ENCODE data around the gene GNG12. TPM values are rescaled to one million over a fixed set of nuclear protein-coding genes. Genes with fewer than 3 reads are reported as not detected.
A peak's percentile ranks its signal among the peaks of the same experiment; 100 is the strongest.

Gene GNG12
- total RNA-seq, 1 experiment from 2014 or later: 12.5 TPM

GRCh38 chr1:67749844-67750690 lies 83.2 kb downstream of the GNG12 start:
- Mint-ChIP-seq H3K36me3 (ENCODE audit: insufficient read depth, unreplicated experiment) (peaks cover 23% of the 10 kb centered on the region), H3K27ac (ENCODE audit: unreplicated experiment) (peak overlapping the region; percentile 69), H3K9me3 (ENCODE audit: unreplicated experiment) (no peaks in the 10 kb centered on the region), H3K4me3 (ENCODE audit: unreplicated experiment) (peak overlapping the region; percentile 69), H3K4me1 (ENCODE audit: low read depth, unreplicated experiment) (peaks cover 38% of the 10 kb centered on the region), H3K27me3 (ENCODE audit: insufficient read depth, unreplicated experiment) (no peaks in the 10 kb centered on the region)
- H3K4me1 ChIP-seq: peaks cover 67% of the 10 kb centered on the region
- H3K36me3 ChIP-seq (ENCODE audit: control insufficient read depth, insufficient read depth, low read length): no peaks in the 10 kb centered on the region; the same call in 1 of the 2 replicates
- DNase-seq: peak in 1 of 2 experiments; percentile 15
- no peaks in the 10 kb centered on the region for H3K9me3 ChIP-seq
- ChIA-PET CTCF (interaction anchor here (1.6 kb wide), 1 partner anchor 10 kb away, joined by 6 read pairs; no protein-coding TSS in a partner anchor), POLR2A (no interaction called here)
- TF ChIP-seq CTCF (IDR thresholded peaks at IDR 0.05; ENCODE audit: insufficient read depth in 1 of 2, low read depth in 1 of 2, low read length in 1 of 2, severe bottlenecking in 1 of 2, unreplicated experiment in 1 of 2): no peak
- intact Hi-C loops (cut with micrococcal nuclease; ENCODE audit: unreplicated experiment): loop anchor here (1.0 to 5.0 kb wide), 5 partner anchors 10 to 218 kb away; partner anchors contain the start of gene GADD45A
- H3K27me3 ChIP-seq (replicated peaks; ENCODE audit: control insufficient read depth, insufficient read depth, low read length): no peaks in the 10 kb centered on the region
- H3K4me3 ChIP-seq (ENCODE audit: low read depth, low read length): no peak overlapping the region
- BruUV-seq (replicated peaks): TSS peak; percentile 76

GRCh38 chr1:67749263-67749843 lies 83.9 kb downstream of the GNG12 start:
- Histone ChIP-seq H3K4me1 (peaks cover 72% of the 10 kb centered on the region), H3K9me3 (no peaks in the 10 kb centered on the region), H3K27me3 (replicated peaks; ENCODE audit: control insufficient read depth, insufficient read depth, low read length) (no peaks in the 10 kb centered on the region), H3K36me3 (ENCODE audit: control insufficient read depth, insufficient read depth, low read length) (no peaks in the 10 kb centered on the region), H3K4me3 (ENCODE audit: low read depth, low read length) (no peak overlapping the region)
- intact Hi-C loops (cut with micrococcal nuclease; ENCODE audit: unreplicated experiment): loop anchor here (1.0 to 5.0 kb wide), 5 partner anchors 11 to 217 kb away; partner anchors contain the start of gene GADD45A
- TF ChIP-seq CTCF (IDR thresholded peaks at IDR 0.05; ENCODE audit: insufficient read depth in 1 of 2, low read depth in 1 of 2, low read length in 1 of 2, severe bottlenecking in 1 of 2, unreplicated experiment in 1 of 2): no peak
- Mint-ChIP-seq H3K36me3 (ENCODE audit: insufficient read depth, unreplicated experiment) (peaks cover 18% of the 10 kb centered on the region), H3K4me3 (ENCODE audit: unreplicated experiment) (peak overlapping the region; percentile 69), H3K4me1 (ENCODE audit: low read depth, unreplicated experiment) (peaks cover 32% of the 10 kb centered on the region), H3K27ac (ENCODE audit: unreplicated experiment) (peak overlapping the region; percentile 69), H3K27me3 (ENCODE audit: insufficient read depth, unreplicated experiment) (no peaks in the 10 kb centered on the region), H3K9me3 (ENCODE audit: unreplicated experiment) (no peaks in the 10 kb centered on the region)
- POLR2A ChIA-PET: no interaction called here
- DNase-seq: peak; percentile 68 to 78
- BruUV-seq (replicated peaks): no TSS peak
- CTCF ChIA-PET: interaction anchor here (1.6 kb wide), 1 partner anchor 10 kb away, joined by 6 read pairs; no protein-coding TSS in a partner anchor

DNA sequence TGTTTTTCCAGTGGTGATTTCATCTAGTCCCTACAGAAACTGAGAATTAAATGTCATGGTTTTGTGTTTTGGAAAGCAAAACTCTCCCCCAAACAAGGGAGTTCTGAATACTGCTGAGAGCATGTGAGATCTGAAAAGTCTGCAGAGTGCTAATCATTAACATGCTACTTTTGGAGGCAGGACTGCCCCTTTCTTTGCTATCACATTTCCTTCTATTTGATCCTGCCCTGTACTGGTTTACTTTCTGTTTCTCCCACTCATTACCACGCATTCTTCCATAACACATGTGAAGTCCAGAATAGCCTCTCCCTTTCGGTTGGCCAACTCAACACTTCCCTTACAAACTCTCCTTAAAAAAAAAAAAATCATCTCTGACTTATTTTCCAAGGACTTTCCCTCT lies 84.6 kb downstream of the GNG12 start:
- H3K4me3 Mint-ChIP-seq (ENCODE audit: unreplicated experiment): peak overlapping the region; percentile 69
- peaks cover 14% of the 10 kb centered on the region for H3K36me3 Mint-ChIP-seq (ENCODE audit: insufficient read depth, unreplicated experiment)
- Histone ChIP-seq H3K4me3 (ENCODE audit: low read depth, low read length) (peak overlapping the region; percentile 9), H3K36me3 (ENCODE audit: control insufficient read depth, insufficient read depth, low read length) (no peaks in the 10 kb centered on the region), H3K9me3 (no peaks in the 10 kb centered on the region), H3K4me1 (peaks cover 80% of the 10 kb centered on the region), H3K27me3 (replicated peaks; ENCODE audit: control insufficient read depth, insufficient read depth, low read length) (no peaks in the 10 kb centered on the region)
- POLR2A ChIA-PET: no interaction called here
- intact Hi-C loops (cut with micrococcal nuclease; ENCODE audit: unreplicated experiment): loop anchor here (1.0 to 5.0 kb wide), 5 partner anchors 12 to 216 kb away; partner anchors contain the start of gene GADD45A
- DNase-seq: peak; percentile 42 to 51
- CTCF ChIA-PET: interaction anchor here (0.9 kb wide), 1 partner anchor 187 kb away, joined by 3 read pairs; no protein-coding TSS in a partner anchor
- H3K27ac Mint-ChIP-seq (ENCODE audit: unreplicated experiment): peak overlapping the region; percentile 69
- no peaks in the 10 kb centered on the region for H3K9me3 Mint-ChIP-seq (ENCODE audit: unreplicated experiment)
- H3K4me1 Mint-ChIP-seq (ENCODE audit: low read depth, unreplicated experiment): peaks cover 30% of the 10 kb centered on the region
- H3K27me3 Mint-ChIP-seq (ENCODE audit: insufficient read depth, unreplicated experiment): no peaks in the 10 kb centered on the region
- no TSS peak for BruUV-seq (replicated peaks)
- no peak for TF ChIP-seq CTCF (IDR thresholded peaks at IDR 0.05; ENCODE audit: insufficient read depth in 1 of 2, low read depth in 1 of 2, low read length in 1 of 2, severe bottlenecking in 1 of 2, unreplicated experiment in 1 of 2)
